Body of pancreas (tissue), 4 donors: ENCODE results near the gene STK26.

Source experiments
- CTCF ChIP-seq, 7 experiments: fragments of 450-650 bp in 4 of 7; fragments of 200-600 bp in 3 of 7; sonication (generic) in 3 of 7; IDR thresholded peaks; one replicate each; pipeline ENCODE4 v1.5.1; 2016 to 2019; ENCODE audit warnings: antibody characterized with exemption in 7 of 7
- POLR2A ChIP-seq, 3 donors: fragments of 450-650 bp; IDR thresholded peaks; one replicate each; pipeline ENCODE4 v1.6.1; 2016; ENCODE audit warnings: antibody characterized with exemption in 3 of 3, mild to moderate bottlenecking in 2 of 3

GRCh38 chrX:132068405-132068804, 45.3 kb downstream of the STK26 start:
- no peak for TF ChIP-seq CTCF (IDR thresholded peaks at IDR 0.05)
- no peak for TF ChIP-seq POLR2A (IDR thresholded peaks at IDR 0.05)
